SK-N-SH (cell line): Measurements from ENCODE around the gene P3H3. TPM values are rescaled to one million over a fixed set of nuclear protein-coding genes. Genes with fewer than 3 reads are reported as not detected.
A peak's percentile ranks its signal among the peaks of the same experiment; 100 is the strongest.

Experiments
- CTCF ChIA-PET: fragments of 300-600, 350-600 bp; formaldehyde crosslinking; extraction: SDS; loops from one replicate; lab custom pipeline; 2021; lab: Yijun Ruan, JAX
- POLR2A ChIA-PET: fragments of 350-600 bp; sonication (Branson Sonifier 250); formaldehyde crosslinking; extraction: SDS; loops from one replicate; lab custom pipeline; 2020; ENCODE audit warnings: antibody characterized with exemption, inconsistent platforms; lab: Yijun Ruan, JAX
- DNase-seq: peaks from one replicate; pipeline ENCODE4 v3.0.0; 2012
- H2AFZ ChIP-seq: fragments of 200-600 bp; sonication (generic); 2 replicates; pipeline ENCODE4 v1.8.1; 2016; ENCODE audit warnings: antibody characterized with exemption, mild to moderate bottlenecking, low read depth
- H3F3A ChIP-seq: fragments of 200-600 bp; sonication (generic); replicated peaks from 2 replicates; pipeline ENCODE3; 2016; ENCODE audit warnings: antibody characterized with exemption, mild to moderate bottlenecking; ENCODE audit not compliant: insufficient read depth
- H3K27ac ChIP-seq, 2 experiments: fragments of 200-500 bp in 1 of 2; fragments of 200-600 bp in 1 of 2; sonication (Bioruptor generic) in 1 of 2; sonication (generic), shearing (Covaris generic) in 1 of 2; 2 replicates each; pipeline versions ENCODE4 v1.5.1 to v1.6.1; 2014 to 2016; ENCODE audit warnings: low read depth in 2 of 2, inconsistent platforms in 1 of 2, low read length in 1 of 2, mild to moderate bottlenecking in 1 of 2, mixed read lengths in 1 of 2
- H3K27me3 ChIP-seq: fragments of 200-600 bp; sonication (generic), shearing (Covaris generic); 2 replicates; pipeline ENCODE4 v1.6.1; 2016; ENCODE audit warnings: mixed run types; ENCODE audit not compliant: insufficient read depth
- H3K36me3 ChIP-seq, 2 experiments: fragments of 200-500 bp in 1 of 2; fragments of 200-600 bp in 1 of 2; sonication (Bioruptor generic) in 1 of 2; sonication (generic) in 1 of 2; replicated peaks in 1 of 2; 2 replicates each; pipeline versions ENCODE3 to v1.5.1; 2014 to 2016; ENCODE audit warnings: low read length in 1 of 2, mild to moderate bottlenecking in 1 of 2; ENCODE audit not compliant: insufficient read depth in 2 of 2, control insufficient read depth in 1 of 2
- H3K4me1 ChIP-seq, 2 experiments: fragments of 200-500 bp in 1 of 2; fragments of 200-600 bp in 1 of 2; sonication (Bioruptor generic) in 1 of 2; sonication (generic), shearing (Covaris generic) in 1 of 2; 2 replicates each; pipeline versions ENCODE4 v1.5.1 to v1.6.1; 2014 to 2016; ENCODE audit warnings: low read depth in 1 of 2, low read length in 1 of 2, mixed run types in 1 of 2; ENCODE audit not compliant: insufficient read depth in 2 of 2, control insufficient read depth in 1 of 2
- H3K4me2 ChIP-seq: fragments of 200-600 bp; sonication (generic), shearing (Covaris generic); 2 replicates; pipeline ENCODE4 v1.6.1; 2017; ENCODE audit warnings: mixed run types
- H3K4me3 ChIP-seq, 2 experiments: fragments of 200-500 bp in 1 of 2; fragments of 200-600 bp in 1 of 2; sonication (Bioruptor generic) in 1 of 2; sonication (generic), shearing (Covaris generic) in 1 of 2; 2 replicates each; pipeline versions ENCODE4 v1.5.1 to v1.8.1; 2014 to 2016; ENCODE audit warnings: low read depth in 2 of 2, inconsistent platforms in 1 of 2, low read length in 1 of 2, mild to moderate bottlenecking in 1 of 2, mixed read lengths in 1 of 2, moderate library complexity in 1 of 2
- H3K79me2 ChIP-seq: fragments of 200-600 bp; sonication (generic); 2 replicates; pipeline ENCODE4 v1.8.1; 2017; ENCODE audit warnings: mild to moderate bottlenecking; ENCODE audit not compliant: insufficient read depth
- H3K9ac ChIP-seq: fragments of 200-600 bp; sonication (generic); 2 replicates; pipeline ENCODE4 v1.6.1; 2017; ENCODE audit warnings: mixed run types
- H3K9me2 ChIP-seq: fragments of 200-600 bp; sonication (generic); 2 replicates; pipeline ENCODE4 v1.6.1; 2017; ENCODE audit warnings: mixed run types
- H3K9me3 ChIP-seq: fragments of 200-600 bp; sonication (generic); 2 replicates; pipeline ENCODE4 v1.6.1; 2017; ENCODE audit warnings: mixed run types, mild to moderate bottlenecking, moderate library complexity
- H4K20me1 ChIP-seq: fragments of 200-600 bp; sonication (generic); 2 replicates; pipeline ENCODE4 v1.6.1; 2017; ENCODE audit warnings: mild to moderate bottlenecking, mixed run types; ENCODE audit not compliant: insufficient read depth
- ELF1 ChIP-seq: IDR thresholded peaks from 2 replicates; pipeline ENCODE4 v1.4.0; 2012
- FOXM1 ChIP-seq: IDR thresholded peaks from 2 replicates; pipeline ENCODE4 v1.4.0; 2012; ENCODE audit warnings: low read depth, mild to moderate bottlenecking
- GABPA ChIP-seq: IDR thresholded peaks from 2 replicates; pipeline ENCODE4 v1.4.0; 2012; ENCODE audit warnings: low read depth, mild to moderate bottlenecking
- GATA2 ChIP-seq: sonication (generic); formaldehyde crosslinking; IDR thresholded peaks from 2 replicates; pipeline ENCODE4 v1.5.0; 2020; ENCODE audit warnings: mild to moderate bottlenecking, missing genetic modification reagents
- JUND ChIP-seq: IDR thresholded peaks from 2 replicates; pipeline ENCODE4 v1.4.0; 2012
- MEF2A ChIP-seq: IDR thresholded peaks from 2 replicates; pipeline ENCODE4 v1.4.0; 2012; ENCODE audit warnings: low read depth, borderline replicate concordance
- MXI1 ChIP-seq: IDR thresholded peaks from 2 replicates; pipeline ENCODE4 v1.6.1; 2012; ENCODE audit warnings: mild to moderate bottlenecking, low read depth, low read length, improper control_type of control experiment
- NRF1 ChIP-seq: IDR thresholded peaks from 2 replicates; pipeline ENCODE4 v1.6.1; 2012; ENCODE audit warnings: low read depth, mild to moderate bottlenecking, low read length
- PBX3 ChIP-seq: IDR thresholded peaks from 2 replicates; pipeline ENCODE4; 2012
- POLR2AphosphoS5 ChIP-seq: IDR thresholded peaks from 2 replicates; pipeline ENCODE4 v1.6.1; 2012; ENCODE audit warnings: low read depth, low read length
- RAD21 ChIP-seq: IDR thresholded peaks from 2 replicates; pipeline ENCODE4 v1.6.1; 2012; ENCODE audit warnings: mild to moderate bottlenecking, low read length
- RCOR1 ChIP-seq: fragments of 150-350 bp; IDR thresholded peaks from 2 replicates; pipeline ENCODE4 v1.6.1; 2017; ENCODE audit warnings: antibody characterized with exemption, low read length
- REST ChIP-seq: IDR thresholded peaks from 2 replicates; pipeline ENCODE4 v1.6.1; 2012; ENCODE audit warnings: mild to moderate bottlenecking, low read depth, low read length, moderate library complexity
- SIN3A ChIP-seq: IDR thresholded peaks from 2 replicates; pipeline ENCODE4 v1.6.1; 2012; ENCODE audit warnings: low read depth, mild to moderate bottlenecking, low read length, moderate library complexity, borderline replicate concordance
- TAF1 ChIP-seq: IDR thresholded peaks from 2 replicates; pipeline ENCODE4 v1.6.1; 2012; ENCODE audit warnings: low read depth, mild to moderate bottlenecking, low read length, moderate library complexity, borderline replicate concordance
- TEAD4 ChIP-seq: IDR thresholded peaks from 2 replicates; pipeline ENCODE4 v1.4.0; 2012; ENCODE audit warnings: mild to moderate bottlenecking, borderline replicate concordance; ENCODE audit not compliant: insufficient read depth
- USF1 ChIP-seq: IDR thresholded peaks from 2 replicates; pipeline ENCODE4 v1.4.0; 2012; ENCODE audit warnings: low read depth, borderline replicate concordance
- WGBS: methylation state at CpG from one replicate; pipeline ENCODE4 v1.1.6; 2017; ENCODE audit warnings: low lambda C conversion rate; 5-methylcytosine and 5-hydroxymethylcytosine counted together
- polyA plus RNA-seq, 3 experiments: library from polyadenylated mRNA; depleted of rRNA; stranded (reverse); fragments of >200 nt; gene quantifications; 2 replicates each; pipeline ENCODE4 v1.2.3, GENCODE V29; 2012

Gene P3H3
- polyA plus RNA-seq, 1 of the 3 experiments (the other 2 are of a cell fraction) = 74.6 TPM

GRCh38 chr12:6871052-6871957 is 43.1 kb downstream of the P3H3 start:
- peaks cover 41% of the 10 kb centered on the region for H3F3A ChIP-seq
- no peaks in the 10 kb centered on the region for H3K9me2 ChIP-seq
- no peak overlapping the region for H2AFZ ChIP-seq
- POLR2A ChIA-PET = interaction anchor here (0.6 to 4.0 kb wide), 6 partner anchors 10 to 43 kb away, joined by 4 to 45 read pairs (median 8); partner anchors contain the start of genes CDCA3, GNB3, P3H3 and USP5
- H3K27me3 ChIP-seq = no peaks in the 10 kb centered on the region
- no peak overlapping the region for H3K9ac ChIP-seq
- peaks cover 71% of the 10 kb centered on the region for H3K79me2 ChIP-seq
- DNase-seq = no peak
- H4K20me1 ChIP-seq = peaks cover 44% of the 10 kb centered on the region
- no peaks in the 10 kb centered on the region for H3K9me3 ChIP-seq
- peak overlapping the region; percentile 23 to 84; a peak in 3 of 4 replicates for H3K27ac ChIP-seq
- TF ChIP-seq RAD21 (no peak), PBX3 (0 out of 2 replicates have a peak, but pooled peaks have one; percentile 2), POLR2AphosphoS5 (peak; percentile 59), NRF1 (no peak), USF1 (no peak), SIN3A (0 out of 2 replicates have a peak, but pooled peaks have one; percentile 10), JUND (0 out of 2 replicates have a peak, but pooled peaks have one; percentile 22), RCOR1 (no peak)
- WGBS = 73% methylated on average over 12 of the region's 12 CpGs
- H3K4me2 ChIP-seq = peak overlapping the region; percentile 100
- peaks cover 37 to 46% of the 10 kb centered on the region in 2 experiments for H3K4me1 ChIP-seq
- CTCF ChIA-PET = interaction anchor here (0.7 to 10.9 kb wide), 25 partner anchors 10 to 257 kb away, joined by 3 to 164 read pairs (median 7); partner anchors contain the start of genes CDCA3, ENO2, GNB3 and GPR162
- H3K36me3 ChIP-seq = peaks cover 20 to 26% of the 10 kb centered on the region in 2 experiments
- H3K4me3 ChIP-seq = peak overlapping the region; percentile 64 to 91; a peak in 3 of 4 replicates

GRCh38 chr12:6872073-6873048 is 44.2 kb downstream of the P3H3 start:
- no peaks in the 10 kb centered on the region for H3K9me3 ChIP-seq
- ChIA-PET CTCF (interaction anchor here (0.7 to 10.9 kb wide), 47 partner anchors 9 to 356 kb away, joined by 3 to 164 read pairs (median 6); partner anchors contain the start of genes CDCA3, COPS7A, ENO2 and GNB3), POLR2A (interaction anchor here (0.6 to 4.0 kb wide), 23 partner anchors 9 to 268 kb away, joined by 3 to 45 read pairs (median 4); partner anchors contain the start of genes C12orf57, CDCA3, COPS7A and ENO2)
- H3K27me3 ChIP-seq = no peaks in the 10 kb centered on the region
- H3K4me1 ChIP-seq = peaks cover 30 to 39% of the 10 kb centered on the region in 2 experiments
- peak overlapping the region; percentile 69 to 84 for H3K27ac ChIP-seq
- DNase-seq = peak; percentile 91
- H3K36me3 ChIP-seq = peaks cover 20 to 26% of the 10 kb centered on the region in 2 experiments
- WGBS = 15% methylated on average over 18 of the region's 40 CpGs
- H3K79me2 ChIP-seq = peaks cover 73% of the 10 kb centered on the region
- H3K4me3 ChIP-seq = peak overlapping the region; percentile 64 to 91
- no peak overlapping the region for H2AFZ ChIP-seq
- H4K20me1 ChIP-seq = peaks cover 44% of the 10 kb centered on the region
- H3F3A ChIP-seq = peaks cover 38% of the 10 kb centered on the region
- peak overlapping the region; percentile 89 for H3K9ac ChIP-seq
- no peaks in the 10 kb centered on the region for H3K9me2 ChIP-seq
- H3K4me2 ChIP-seq = peak overlapping the region; percentile 100
- TF ChIP-seq POLR2AphosphoS5 (no peak; the same call in 1 of the 2 replicates), GABPA (no peak), MEF2A (no peak), REST (no peak), FOXM1 (no peak), MXI1 (peak; percentile 93), TAF1 (no peak), GATA2 (CRISPR knock-in tag) (no peak), RAD21 (peak; percentile 46), ELF1 (no peak), SIN3A (0 out of 2 replicates have a peak, but pooled peaks have one; percentile 71), TEAD4 (no peak)
